WTC11 (cell line): ENCODE measurements around the gene VWA5B1. TPM values are rescaled to one million over a fixed set of nuclear protein-coding genes. Genes with fewer than 3 reads are reported as not detected.

ENCODE experiments used
- ATAC-seq: fragments of 200-7000 bp; cut with Tn5 transposase; 2 replicates; pipeline ENCODE4 v1.10.0; 2021; ENCODE audit warnings: mild to moderate bottlenecking, moderate library complexity
- CTCF ChIA-PET: fragments of 300-600 bp; sonication (Branson Sonifier 250); formaldehyde crosslinking; loops from one replicate; lab custom pipeline; 2021; ENCODE audit warnings: antibody characterized with exemption; lab: Charles Lee
- POLR2A ChIA-PET: fragments of 350-600 bp; sonication (Branson Sonifier 250); formaldehyde crosslinking; loops from one replicate; lab custom pipeline; 2021; ENCODE audit warnings: antibody characterized with exemption; lab: Charles Lee
- DNase-seq: peaks from one replicate; pipeline ENCODE4 v3.0.0; 2021; ENCODE audit warnings: low spot score
- H3K27ac Mint-ChIP-seq: 2 replicates; pipeline ENCODE4 v1.8.0; 2021; ENCODE audit warnings: mixed read lengths
- H3K27me3 Mint-ChIP-seq: 2 replicates; pipeline ENCODE4 v1.8.0; 2021; ENCODE audit warnings: low read depth, mild to moderate bottlenecking, moderate library complexity, mixed read lengths
- H3K36me3 Mint-ChIP-seq: 2 replicates; pipeline ENCODE4 v1.8.0; 2021; ENCODE audit warnings: mixed read lengths
- H3K4me1 Mint-ChIP-seq: 2 replicates; pipeline ENCODE4 v1.8.0; 2022; ENCODE audit warnings: mixed read lengths
- H3K4me3 Mint-ChIP-seq: 2 replicates; pipeline ENCODE4 v1.8.0; 2021; ENCODE audit warnings: mild to moderate bottlenecking, moderate library complexity, mixed read lengths
- H3K9me3 Mint-ChIP-seq: 2 replicates; pipeline ENCODE4 v1.8.0; 2021; ENCODE audit warnings: mixed read lengths
- CREM ChIP-seq: sonication (generic); formaldehyde crosslinking; IDR thresholded peaks from 2 replicates; pipeline ENCODE4 v1.8.1; 2022; ENCODE audit warnings: mild to moderate bottlenecking, missing genetic modification reagents, moderate library complexity
- NFATC4 ChIP-seq: fragments of 250-450 bp; sonication (Bioruptor Pico); IDR thresholded peaks from 2 replicates; pipeline ENCODE4 v1.9.0; 2021; ENCODE audit warnings: mild to moderate bottlenecking
- ZBTB21 ChIP-seq: sonication (generic); formaldehyde crosslinking; IDR thresholded peaks from 2 replicates; pipeline ENCODE4 v1.8.1; 2023; ENCODE audit warnings: mild to moderate bottlenecking, missing genetic modification reagents, borderline replicate concordance
- ZNF416 ChIP-seq: fragments of 250-450 bp; sonication (Bioruptor Pico); IDR thresholded peaks from 2 replicates; pipeline ENCODE4 v1.9.0; 2021; ENCODE audit warnings: mild to moderate bottlenecking, inconsistent platforms
- total RNA-seq: library from RNA; stranded (reverse); gene quantifications from 3 replicates; pipeline ENCODE4 v1.2.3, GENCODE V29; 2021
- TF ChIP-seq, protein P1 (sequence below): sonication (generic); formaldehyde crosslinking; IDR thresholded peaks from 2 replicates; pipeline ENCODE4 v1.8.1; 2023; ENCODE audit warnings: mild to moderate bottlenecking, missing genetic modification reagents, borderline replicate concordance
- TF ChIP-seq, protein P2 (sequence below): sonication (generic); formaldehyde crosslinking; IDR thresholded peaks from 2 replicates; pipeline ENCODE4 v1.8.0; 2022; ENCODE audit warnings: mild to moderate bottlenecking, missing genetic modification reagents
- TF ChIP-seq, protein P3 (sequence below): sonication (generic); formaldehyde crosslinking; IDR thresholded peaks from 2 replicates; pipeline ENCODE4 v1.8.1; 2023; ENCODE audit warnings: mild to moderate bottlenecking, moderate library complexity, missing genetic modification reagents
- TF ChIP-seq, protein P4 (sequence below): sonication (generic); formaldehyde crosslinking; IDR thresholded peaks from 2 replicates; pipeline ENCODE4 v1.8.0; 2023; ENCODE audit warnings: missing genetic modification reagents, mild to moderate bottlenecking, borderline replicate concordance
- TF ChIP-seq, protein P5 (sequence below): fragments of 250-450 bp; sonication (Bioruptor Pico); conservative IDR thresholded peaks from 2 replicates; pipeline ENCODE4 v1.9.0; 2021; ENCODE audit warnings: mild to moderate bottlenecking

Gene VWA5B1
- total RNA-seq, 1 experiment from 2014 or later, result 1.5 TPM

DNA sequence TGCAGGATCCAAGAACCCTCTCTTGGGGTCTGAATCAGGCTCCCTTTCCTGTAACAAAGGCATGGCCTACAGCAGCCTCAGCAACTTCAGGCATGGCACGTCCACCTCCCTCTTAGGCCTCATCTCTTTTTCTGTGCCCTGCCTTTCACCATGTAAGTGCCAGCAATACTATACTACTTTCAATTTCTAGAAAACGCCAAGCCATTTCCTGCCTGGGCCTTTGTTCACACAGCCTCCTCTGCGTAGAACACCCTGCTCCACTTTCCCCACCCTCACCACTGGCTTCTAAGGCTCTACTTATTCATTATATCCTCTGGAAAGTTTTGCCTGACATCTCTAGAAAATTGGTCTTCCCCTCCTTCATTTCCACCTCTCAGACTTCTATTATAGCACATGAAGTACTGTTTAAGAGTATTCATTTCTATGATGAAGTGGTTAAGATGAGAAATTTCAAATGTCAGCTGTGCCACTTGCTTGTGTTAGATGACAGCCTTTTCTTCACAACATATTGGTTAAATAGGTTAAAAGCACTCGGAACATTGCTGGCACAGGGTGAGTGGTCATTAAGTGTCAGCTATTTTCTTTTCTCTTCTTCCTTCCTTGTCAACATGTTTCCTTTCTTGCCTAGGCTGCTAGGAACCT, 41.6 kb upstream of the VWA5B1 start:
- TF ChIP-seq, protein P1, sequence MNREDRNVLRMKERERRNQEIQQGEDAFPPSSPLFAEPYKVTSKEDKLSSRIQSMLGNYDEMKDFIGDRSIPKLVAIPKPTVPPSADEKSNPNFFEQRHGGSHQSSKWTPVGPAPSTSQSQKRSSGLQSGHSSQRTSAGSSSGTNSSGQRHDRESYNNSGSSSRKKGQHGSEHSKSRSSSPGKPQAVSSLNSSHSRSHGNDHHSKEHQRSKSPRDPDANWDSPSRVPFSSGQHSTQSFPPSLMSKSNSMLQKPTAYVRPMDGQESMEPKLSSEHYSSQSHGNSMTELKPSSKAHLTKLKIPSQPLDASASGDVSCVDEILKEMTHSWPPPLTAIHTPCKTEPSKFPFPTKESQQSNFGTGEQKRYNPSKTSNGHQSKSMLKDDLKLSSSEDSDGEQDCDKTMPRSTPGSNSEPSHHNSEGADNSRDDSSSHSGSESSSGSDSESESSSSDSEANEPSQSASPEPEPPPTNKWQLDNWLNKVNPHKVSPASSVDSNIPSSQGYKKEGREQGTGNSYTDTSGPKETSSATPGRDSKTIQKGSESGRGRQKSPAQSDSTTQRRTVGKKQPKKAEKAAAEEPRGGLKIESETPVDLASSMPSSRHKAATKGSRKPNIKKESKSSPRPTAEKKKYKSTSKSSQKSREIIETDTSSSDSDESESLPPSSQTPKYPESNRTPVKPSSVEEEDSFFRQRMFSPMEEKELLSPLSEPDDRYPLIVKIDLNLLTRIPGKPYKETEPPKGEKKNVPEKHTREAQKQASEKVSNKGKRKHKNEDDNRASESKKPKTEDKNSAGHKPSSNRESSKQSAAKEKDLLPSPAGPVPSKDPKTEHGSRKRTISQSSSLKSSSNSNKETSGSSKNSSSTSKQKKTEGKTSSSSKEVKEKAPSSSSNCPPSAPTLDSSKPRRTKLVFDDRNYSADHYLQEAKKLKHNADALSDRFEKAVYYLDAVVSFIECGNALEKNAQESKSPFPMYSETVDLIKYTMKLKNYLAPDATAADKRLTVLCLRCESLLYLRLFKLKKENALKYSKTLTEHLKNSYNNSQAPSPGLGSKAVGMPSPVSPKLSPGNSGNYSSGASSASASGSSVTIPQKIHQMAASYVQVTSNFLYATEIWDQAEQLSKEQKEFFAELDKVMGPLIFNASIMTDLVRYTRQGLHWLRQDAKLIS (CRISPR knock-in tag), result no peak
- TF ChIP-seq, protein P2, sequence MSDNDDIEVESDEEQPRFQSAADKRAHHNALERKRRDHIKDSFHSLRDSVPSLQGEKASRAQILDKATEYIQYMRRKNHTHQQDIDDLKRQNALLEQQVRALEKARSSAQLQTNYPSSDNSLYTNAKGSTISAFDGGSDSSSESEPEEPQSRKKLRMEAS (CRISPR knock-in tag), result no peak
- TF ChIP-seq, protein P3, sequence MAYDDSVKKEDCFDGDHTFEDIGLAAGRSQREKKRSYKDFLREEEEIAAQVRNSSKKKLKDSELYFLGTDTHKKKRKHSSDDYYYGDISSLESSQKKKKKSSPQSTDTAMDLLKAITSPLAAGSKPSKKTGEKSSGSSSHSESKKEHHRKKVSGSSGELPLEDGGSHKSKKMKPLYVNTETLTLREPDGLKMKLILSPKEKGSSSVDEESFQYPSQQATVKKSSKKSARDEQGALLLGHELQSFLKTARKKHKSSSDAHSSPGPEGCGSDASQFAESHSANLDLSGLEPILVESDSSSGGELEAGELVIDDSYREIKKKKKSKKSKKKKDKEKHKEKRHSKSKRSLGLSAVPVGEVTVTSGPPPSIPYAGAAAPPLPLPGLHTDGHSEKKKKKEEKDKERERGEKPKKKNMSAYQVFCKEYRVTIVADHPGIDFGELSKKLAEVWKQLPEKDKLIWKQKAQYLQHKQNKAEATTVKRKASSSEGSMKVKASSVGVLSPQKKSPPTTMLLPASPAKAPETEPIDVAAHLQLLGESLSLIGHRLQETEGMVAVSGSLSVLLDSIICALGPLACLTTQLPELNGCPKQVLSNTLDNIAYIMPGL (CRISPR knock-in tag), result no peak
- TF ChIP-seq, protein P4, sequence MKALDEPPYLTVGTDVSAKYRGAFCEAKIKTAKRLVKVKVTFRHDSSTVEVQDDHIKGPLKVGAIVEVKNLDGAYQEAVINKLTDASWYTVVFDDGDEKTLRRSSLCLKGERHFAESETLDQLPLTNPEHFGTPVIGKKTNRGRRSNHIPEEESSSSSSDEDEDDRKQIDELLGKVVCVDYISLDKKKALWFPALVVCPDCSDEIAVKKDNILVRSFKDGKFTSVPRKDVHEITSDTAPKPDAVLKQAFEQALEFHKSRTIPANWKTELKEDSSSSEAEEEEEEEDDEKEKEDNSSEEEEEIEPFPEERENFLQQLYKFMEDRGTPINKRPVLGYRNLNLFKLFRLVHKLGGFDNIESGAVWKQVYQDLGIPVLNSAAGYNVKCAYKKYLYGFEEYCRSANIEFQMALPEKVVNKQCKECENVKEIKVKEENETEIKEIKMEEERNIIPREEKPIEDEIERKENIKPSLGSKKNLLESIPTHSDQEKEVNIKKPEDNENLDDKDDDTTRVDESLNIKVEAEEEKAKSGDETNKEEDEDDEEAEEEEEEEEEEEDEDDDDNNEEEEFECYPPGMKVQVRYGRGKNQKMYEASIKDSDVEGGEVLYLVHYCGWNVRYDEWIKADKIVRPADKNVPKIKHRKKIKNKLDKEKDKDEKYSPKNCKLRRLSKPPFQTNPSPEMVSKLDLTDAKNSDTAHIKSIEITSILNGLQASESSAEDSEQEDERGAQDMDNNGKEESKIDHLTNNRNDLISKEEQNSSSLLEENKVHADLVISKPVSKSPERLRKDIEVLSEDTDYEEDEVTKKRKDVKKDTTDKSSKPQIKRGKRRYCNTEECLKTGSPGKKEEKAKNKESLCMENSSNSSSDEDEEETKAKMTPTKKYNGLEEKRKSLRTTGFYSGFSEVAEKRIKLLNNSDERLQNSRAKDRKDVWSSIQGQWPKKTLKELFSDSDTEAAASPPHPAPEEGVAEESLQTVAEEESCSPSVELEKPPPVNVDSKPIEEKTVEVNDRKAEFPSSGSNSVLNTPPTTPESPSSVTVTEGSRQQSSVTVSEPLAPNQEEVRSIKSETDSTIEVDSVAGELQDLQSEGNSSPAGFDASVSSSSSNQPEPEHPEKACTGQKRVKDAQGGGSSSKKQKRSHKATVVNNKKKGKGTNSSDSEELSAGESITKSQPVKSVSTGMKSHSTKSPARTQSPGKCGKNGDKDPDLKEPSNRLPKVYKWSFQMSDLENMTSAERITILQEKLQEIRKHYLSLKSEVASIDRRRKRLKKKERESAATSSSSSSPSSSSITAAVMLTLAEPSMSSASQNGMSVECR (CRISPR knock-in tag), result no peak
- TF ChIP-seq CREM (CRISPR knock-in tag) (no peak), ZNF416 (CRISPR knock-in tag) (no peak)
- TF ChIP-seq, all 79 proteins: peak for 0
- DNase-seq, result no peak
- no peak overlapping the region for H3K27ac Mint-ChIP-seq
- peaks cover 3% of the 10 kb centered on the region; the same call in 1 of the 2 replicates for H3K27me3 Mint-ChIP-seq
- H3K36me3 Mint-ChIP-seq, result no peaks in the 10 kb centered on the region
- H3K4me3 Mint-ChIP-seq, result no peak overlapping the region
- peaks cover 17% of the 10 kb centered on the region for H3K4me1 Mint-ChIP-seq
- POLR2A ChIA-PET, result no interaction called here
- CTCF ChIA-PET, result no interaction called here
- peaks cover 10% of the 10 kb centered on the region for H3K9me3 Mint-ChIP-seq
- ATAC-seq, result no peak

DNA sequence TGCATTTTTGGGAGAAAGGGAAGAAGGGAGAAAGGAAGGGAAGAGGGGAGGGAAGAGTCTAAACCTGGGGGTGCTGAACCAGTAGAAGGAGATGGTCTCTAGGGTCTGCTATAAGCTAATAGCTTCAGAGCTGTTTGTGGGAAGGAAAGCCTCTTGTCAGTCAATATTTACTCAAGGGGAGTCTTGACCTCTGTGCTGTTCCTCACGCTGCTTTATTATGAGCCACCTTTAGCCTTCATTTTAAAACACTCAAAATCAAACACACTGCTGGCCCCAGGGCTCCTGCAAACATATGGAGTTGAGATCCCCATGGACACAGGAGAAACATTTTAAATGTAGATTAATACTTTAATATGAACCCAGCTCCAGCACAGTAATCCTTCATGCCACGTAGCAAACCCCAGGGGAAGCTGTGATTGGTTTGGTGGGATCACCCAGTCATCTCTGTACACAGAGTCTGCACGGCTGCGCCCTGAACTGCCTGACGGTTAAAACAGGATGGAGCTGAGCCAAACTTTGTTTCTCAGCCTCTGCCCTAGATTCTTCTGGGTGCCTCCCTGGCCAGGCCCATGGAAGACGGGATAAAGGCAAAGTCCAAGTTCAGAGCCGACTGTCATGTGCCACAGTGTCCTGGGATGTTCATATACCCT, 40.2 kb upstream of the VWA5B1 start:
- CTCF ChIA-PET, result interaction anchor here (0.7 to 1.5 kb wide), 2 partner anchors 98 to 180 kb away, joined by 3 to 5 read pairs; no protein-coding TSS in a partner anchor
- Mint-ChIP-seq H3K4me3 (no peak overlapping the region), H3K27ac (no peak overlapping the region), H3K36me3 (no peaks in the 10 kb centered on the region), H3K4me1 (peaks cover 17% of the 10 kb centered on the region), H3K9me3 (peaks cover 10% of the 10 kb centered on the region), H3K27me3 (peaks cover 3% of the 10 kb centered on the region; the same call in 1 of the 2 replicates)
- ATAC-seq, result no peak
- POLR2A ChIA-PET, result no interaction called here
- no peak for TF ChIP-seq ZBTB21 (CRISPR knock-in tag)
- no peak for DNase-seq

DNA sequence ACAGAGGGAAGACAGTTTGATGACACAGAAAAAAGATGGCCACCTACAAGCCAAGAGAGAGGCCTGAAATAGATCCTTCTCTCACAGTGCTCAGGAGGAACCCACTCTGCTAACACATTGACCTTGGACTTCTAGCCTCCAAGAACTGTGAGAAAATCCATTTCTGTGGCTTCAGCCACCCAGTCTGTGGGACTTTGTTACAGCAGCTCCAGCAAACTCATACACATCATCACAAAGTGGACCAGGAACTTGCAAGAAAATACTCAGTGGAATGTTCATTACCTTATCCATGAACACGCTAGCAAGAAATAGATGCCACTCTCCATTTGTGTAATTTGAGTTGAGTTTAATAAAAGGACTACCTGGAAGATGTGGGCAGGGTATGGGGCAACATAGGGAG, 38.1 kb upstream of the VWA5B1 start:
- Mint-ChIP-seq H3K4me1 (peaks cover 16% of the 10 kb centered on the region), H3K9me3 (peaks cover 6% of the 10 kb centered on the region), H3K27me3 (no peaks in the 10 kb centered on the region; the same call in 1 of the 2 replicates), H3K4me3 (no peak overlapping the region), H3K36me3 (no peaks in the 10 kb centered on the region), H3K27ac (no peak overlapping the region)
- ATAC-seq (no peak), DNase-seq (no peak)
- ChIA-PET POLR2A (no interaction called here), CTCF (interaction anchor here (1.0 kb wide), 1 partner anchor 38 kb away, joined by 3 read pairs; the partner anchor contains the start of gene VWA5B1)
- TF ChIP-seq, protein P5, sequence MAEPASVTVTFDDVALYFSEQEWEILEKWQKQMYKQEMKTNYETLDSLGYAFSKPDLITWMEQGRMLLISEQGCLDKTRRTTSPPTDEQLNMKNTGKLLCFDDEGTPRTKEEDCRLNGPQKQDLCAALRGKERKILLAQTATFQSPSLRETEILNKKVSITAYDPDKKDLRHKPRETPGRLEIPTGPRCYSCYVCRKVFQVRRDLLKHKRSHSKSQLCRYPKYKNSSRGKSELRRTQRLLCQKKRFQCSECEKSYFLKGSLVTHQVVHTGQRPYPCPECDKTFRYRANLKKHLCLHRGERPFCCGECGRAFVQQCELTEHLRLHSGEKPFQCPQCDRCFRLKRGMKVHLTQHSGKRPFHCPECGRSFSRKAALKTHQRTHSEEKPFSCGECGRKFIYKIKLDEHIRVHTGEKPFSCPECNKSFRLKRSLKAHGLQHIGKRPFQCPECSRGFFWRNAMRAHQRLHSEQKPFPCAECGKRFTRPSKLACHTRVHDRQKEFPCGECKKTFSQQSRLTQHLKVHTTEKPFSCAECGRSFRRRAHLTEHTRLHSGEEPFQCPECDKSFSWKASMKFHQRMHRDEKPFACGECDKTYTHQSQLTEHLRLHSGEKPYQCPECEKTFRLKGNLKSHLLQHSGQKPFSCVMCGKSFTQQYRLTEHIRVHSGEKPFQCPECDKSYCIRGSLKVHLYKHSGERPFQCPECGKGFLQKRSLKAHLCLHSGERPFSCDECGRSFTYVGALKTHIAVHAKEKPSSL, result no peak
- TF ChIP-seq ZBTB21 (CRISPR knock-in tag) (no peak), NFATC4 (CRISPR knock-in tag) (no peak)
